Thyroid gland (tissue), 4 donors: ENCODE measurements around the gene SNRNP40.

ENCODE experiments used
- POLR2A ChIP-seq, 2 donors: fragments of 450-650 bp; IDR thresholded peaks; one replicate each; pipeline ENCODE4 v1.6.1; 2017; ENCODE audit warnings: antibody characterized with exemption in 2 of 2, mild to moderate bottlenecking in 2 of 2, moderate library complexity in 1 of 2
- TF ChIP-seq, protein P1 (sequence below), 6 experiments: fragments of 200-600 bp in 3 of 6; fragments of 450-650 bp in 3 of 6; sonication (generic) in 3 of 6; IDR thresholded peaks; one replicate each; pipeline ENCODE4 v1.5.1; 2016 to 2019; ENCODE audit warnings: antibody characterized with exemption in 6 of 6, mild to moderate bottlenecking in 2 of 6, inconsistent platforms in 1 of 6, moderate library complexity in 1 of 6

DNA sequence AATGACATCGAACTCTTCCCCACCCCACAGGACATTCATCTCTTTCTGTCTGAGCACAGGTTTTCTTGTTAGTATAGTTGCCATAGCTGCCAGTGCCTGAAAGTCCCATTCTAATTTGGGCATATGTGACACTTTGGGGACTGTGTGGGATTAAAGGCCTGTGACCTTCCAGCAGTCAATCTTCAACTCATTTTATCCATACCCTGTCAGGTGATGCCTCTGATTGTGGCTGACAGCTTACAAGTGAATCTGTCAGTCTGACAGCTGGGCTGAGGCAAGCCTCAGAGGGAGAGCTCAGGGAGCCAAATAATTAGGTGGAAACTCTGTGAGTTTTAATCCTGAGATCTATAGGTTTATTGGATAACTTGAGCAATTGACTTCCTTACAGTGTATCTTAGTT is 29.9 kb upstream of the SNRNP40 start:
- TF ChIP-seq POLR2A (IDR thresholded peaks at IDR 0.05), result no peak
- TF ChIP-seq, protein P1, sequence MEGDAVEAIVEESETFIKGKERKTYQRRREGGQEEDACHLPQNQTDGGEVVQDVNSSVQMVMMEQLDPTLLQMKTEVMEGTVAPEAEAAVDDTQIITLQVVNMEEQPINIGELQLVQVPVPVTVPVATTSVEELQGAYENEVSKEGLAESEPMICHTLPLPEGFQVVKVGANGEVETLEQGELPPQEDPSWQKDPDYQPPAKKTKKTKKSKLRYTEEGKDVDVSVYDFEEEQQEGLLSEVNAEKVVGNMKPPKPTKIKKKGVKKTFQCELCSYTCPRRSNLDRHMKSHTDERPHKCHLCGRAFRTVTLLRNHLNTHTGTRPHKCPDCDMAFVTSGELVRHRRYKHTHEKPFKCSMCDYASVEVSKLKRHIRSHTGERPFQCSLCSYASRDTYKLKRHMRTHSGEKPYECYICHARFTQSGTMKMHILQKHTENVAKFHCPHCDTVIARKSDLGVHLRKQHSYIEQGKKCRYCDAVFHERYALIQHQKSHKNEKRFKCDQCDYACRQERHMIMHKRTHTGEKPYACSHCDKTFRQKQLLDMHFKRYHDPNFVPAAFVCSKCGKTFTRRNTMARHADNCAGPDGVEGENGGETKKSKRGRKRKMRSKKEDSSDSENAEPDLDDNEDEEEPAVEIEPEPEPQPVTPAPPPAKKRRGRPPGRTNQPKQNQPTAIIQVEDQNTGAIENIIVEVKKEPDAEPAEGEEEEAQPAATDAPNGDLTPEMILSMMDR (IDR thresholded peaks at IDR 0.05), result no peak
